Duodenal mucosa (tissue), 2 donors: ENCODE measurements around the gene HSPA9.

ENCODE experiments used
- H3K27ac ChIP-seq: one replicate; pipeline ENCODE4 v1.7.0; 2013; ENCODE audit warnings: low read depth, low read length
- H3K27me3 ChIP-seq, 2 donors: one replicate each; pipeline ENCODE4 v1.7.0; 2013; ENCODE audit warnings: low read length in 2 of 2, control low read depth in 1 of 2; ENCODE audit not compliant: insufficient read depth in 2 of 2, control insufficient read depth in 1 of 2
- H3K36me3 ChIP-seq, 2 donors: one replicate each; pipeline ENCODE4 v1.7.0; 2013; ENCODE audit warnings: low read length in 2 of 2, control low read depth in 1 of 2; ENCODE audit not compliant: insufficient read depth in 2 of 2, control insufficient read depth in 1 of 2
- H3K4me1 ChIP-seq, 2 donors: one replicate each; pipeline ENCODE4 v1.7.0; 2013; ENCODE audit warnings: low read length in 2 of 2, control low read depth in 1 of 2; ENCODE audit not compliant: insufficient read depth in 2 of 2, control insufficient read depth in 1 of 2
- H3K4me3 ChIP-seq, 2 donors: one replicate each; pipeline ENCODE4 v1.7.0; 2013; ENCODE audit warnings: low read length in 2 of 2, low read depth in 1 of 2
- H3K9ac ChIP-seq, 2 donors: one replicate each; pipeline ENCODE4 v1.7.0; 2013; ENCODE audit warnings: low read length in 2 of 2, low read depth in 1 of 2
- H3K9me3 ChIP-seq, 2 donors: one replicate each; pipeline ENCODE4 v1.7.0; 2013; ENCODE audit warnings: low read length in 2 of 2, control low read depth in 1 of 2; ENCODE audit not compliant: control insufficient read depth in 1 of 2

HSPA9 gene

DNA sequence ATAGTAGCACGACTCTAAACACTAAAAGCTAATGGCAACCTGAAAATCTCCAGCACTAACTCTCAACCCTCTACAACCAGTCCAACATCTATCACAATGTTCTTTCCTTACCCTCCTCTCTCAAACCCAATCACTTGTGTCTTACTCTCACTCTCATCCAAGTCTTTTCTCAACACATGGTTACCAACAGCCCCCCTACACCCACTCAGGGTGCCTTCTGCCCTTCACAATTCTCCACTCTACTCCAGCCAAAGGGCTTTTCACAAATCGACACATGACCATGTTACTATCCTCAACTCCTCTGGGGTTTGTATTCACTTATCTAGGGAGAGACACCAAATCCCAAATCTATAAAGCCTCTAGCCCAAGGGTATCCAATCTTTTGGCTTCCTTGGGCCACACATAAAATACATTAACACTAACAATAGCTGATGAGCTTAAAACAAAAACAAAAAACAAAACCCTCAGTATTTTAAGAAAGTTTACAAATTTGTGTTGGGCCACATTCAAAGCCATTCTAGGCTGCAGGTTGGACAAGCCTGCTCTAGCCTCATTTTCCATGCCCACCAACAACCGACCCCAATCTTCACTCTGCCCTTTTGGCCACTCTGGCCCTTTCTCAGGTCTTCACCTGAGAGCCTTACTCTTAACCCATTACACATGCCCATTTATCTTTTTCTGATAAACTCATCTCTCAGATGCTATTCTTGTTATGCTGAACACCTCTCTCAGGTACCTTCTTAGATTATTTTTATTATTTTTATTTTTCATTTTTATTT lies 11.7 kb downstream of the HSPA9 start:
- peaks cover 0 to 2% of the 10 kb centered on the region in 2 donors for H3K4me1 ChIP-seq
- H3K27ac ChIP-seq: no peak overlapping the region
- H3K9ac ChIP-seq: no peak overlapping the region
- H3K4me3 ChIP-seq: no peak overlapping the region
- no peaks in the 10 kb centered on the region for H3K27me3 ChIP-seq
- peaks cover 31 to 91% of the 10 kb centered on the region in 2 donors for H3K36me3 ChIP-seq
- no peaks in the 10 kb centered on the region for H3K9me3 ChIP-seq

GRCh38 chr5:138560971-138561370 lies 14.2 kb downstream of the HSPA9 start:
- H3K4me3 ChIP-seq: no peak overlapping the region
- H3K36me3 ChIP-seq: peaks cover 47 to 91% of the 10 kb centered on the region in 2 donors
- peaks cover 0 to 2% of the 10 kb centered on the region in 2 donors for H3K4me1 ChIP-seq
- H3K9ac ChIP-seq: no peak overlapping the region
- no peaks in the 10 kb centered on the region for H3K27me3 ChIP-seq
- H3K9me3 ChIP-seq: no peaks in the 10 kb centered on the region
- H3K27ac ChIP-seq: no peak overlapping the region

DNA sequence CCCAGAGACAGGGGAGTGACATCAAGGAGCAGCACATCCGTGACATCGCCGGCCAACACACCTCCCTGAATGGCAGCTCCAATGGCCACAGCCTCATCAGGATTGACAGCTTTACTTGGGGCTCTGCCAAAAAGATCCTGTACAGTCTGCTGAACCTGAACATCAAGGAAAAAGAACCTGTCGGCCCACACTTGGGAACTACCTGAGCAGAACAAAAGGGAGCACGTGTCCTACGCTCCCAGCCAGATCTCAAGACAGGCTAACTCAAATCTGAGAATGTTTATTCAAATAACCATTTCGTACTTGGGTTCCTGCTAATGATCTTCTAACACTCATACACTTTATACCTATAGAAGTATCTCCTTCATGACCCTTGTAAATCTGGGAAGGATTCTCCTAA lies 15.3 kb downstream of the HSPA9 start:
- Histone ChIP-seq H3K27me3 (no peaks in the 10 kb centered on the region), H3K9ac (no peak overlapping the region), H3K36me3 (peaks cover 47 to 91% of the 10 kb centered on the region in 2 donors), H3K4me3 (no peak overlapping the region), H3K27ac (no peak overlapping the region), H3K4me1 (no peaks in the 10 kb centered on the region), H3K9me3 (no peaks in the 10 kb centered on the region)

DNA sequence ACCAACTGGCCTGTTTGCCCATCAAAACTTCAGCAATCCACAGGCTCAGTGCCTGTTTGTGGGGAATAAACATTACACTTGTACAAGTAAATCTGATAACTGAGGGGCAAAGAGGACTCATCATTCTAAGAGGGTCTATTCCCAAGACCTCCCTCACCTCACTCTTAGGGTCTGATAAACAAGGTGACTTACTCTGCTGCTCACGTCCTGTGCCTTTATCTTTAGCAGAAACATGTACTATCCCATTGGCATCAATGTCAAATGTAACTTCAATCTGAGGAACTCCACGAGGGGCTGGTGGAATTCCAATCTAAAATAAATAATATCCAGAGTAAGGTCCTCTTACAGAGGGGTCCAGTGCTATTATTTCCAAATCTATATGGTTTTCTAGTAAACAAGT lies 17.5 kb downstream of the HSPA9 start:
- H3K36me3 ChIP-seq: peaks cover 44 to 82% of the 10 kb centered on the region in 2 donors
- no peaks in the 10 kb centered on the region for H3K27me3 ChIP-seq
- no peak overlapping the region for H3K9ac ChIP-seq
- no peaks in the 10 kb centered on the region for H3K9me3 ChIP-seq
- no peak overlapping the region for H3K27ac ChIP-seq
- no peak overlapping the region for H3K4me3 ChIP-seq
- no peaks in the 10 kb centered on the region for H3K4me1 ChIP-seq

- Histone ChIP-seq H3K4me3 (no peak overlapping the region), H3K36me3 (peaks cover 27 to 57% of the 10 kb centered on the region in 2 donors), H3K9me3 (no peaks in the 10 kb centered on the region), H3K27me3 (no peaks in the 10 kb centered on the region), H3K4me1 (no peaks in the 10 kb centered on the region), H3K27ac (no peak overlapping the region), H3K9ac (no peak overlapping the region)
Observed at GRCh38 chr5:138554143-138554542, 21.1 kb downstream of the HSPA9 start.

GRCh38 chr5:138553437-138554095 lies 21.6 kb downstream of the HSPA9 start:
- H3K27ac ChIP-seq: no peak overlapping the region
- no peaks in the 10 kb centered on the region for H3K27me3 ChIP-seq
- H3K9me3 ChIP-seq: no peaks in the 10 kb centered on the region
- peaks cover 25 to 52% of the 10 kb centered on the region in 2 donors for H3K36me3 ChIP-seq
- H3K9ac ChIP-seq: no peak overlapping the region
- H3K4me1 ChIP-seq: no peaks in the 10 kb centered on the region
- H3K4me3 ChIP-seq: no peak overlapping the region

- Histone ChIP-seq H3K4me1 (no peaks in the 10 kb centered on the region), H3K36me3 (peaks cover 17 to 42% of the 10 kb centered on the region in 2 donors), H3K27ac (no peak overlapping the region), H3K9me3 (no peaks in the 10 kb centered on the region), H3K9ac (no peak overlapping the region), H3K27me3 (no peaks in the 10 kb centered on the region), H3K4me3 (no peak overlapping the region)
Observed at GRCh38 chr5:138552657-138553056, 22.5 kb downstream of the HSPA9 start.

DNA sequence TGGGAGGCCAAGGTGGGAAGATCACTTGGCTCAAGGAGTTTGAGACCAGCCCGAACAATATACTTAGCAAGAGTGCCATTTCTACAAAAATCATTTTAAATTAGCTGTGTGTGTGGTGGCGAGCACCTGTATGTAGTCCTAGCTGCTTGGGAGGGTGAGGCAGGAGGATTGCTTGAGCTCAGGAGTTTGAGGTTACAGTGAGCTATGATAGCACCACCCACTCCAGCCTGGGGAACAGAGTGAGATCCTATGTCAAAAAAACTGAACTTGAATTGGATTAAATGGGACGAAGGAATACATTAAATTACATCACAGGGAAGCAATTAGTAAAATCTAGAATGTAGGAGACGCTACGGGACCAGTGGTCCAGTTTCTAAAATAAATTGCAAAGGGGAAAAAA lies 25.8 kb downstream of the HSPA9 start:
- Histone ChIP-seq H3K4me1 (peaks cover 10 to 11% of the 10 kb centered on the region in 2 donors), H3K27me3 (no peaks in the 10 kb centered on the region), H3K27ac (no peak overlapping the region)

GRCh38 chr5:138545919-138546562 lies 29.2 kb downstream of the HSPA9 start:
- Histone ChIP-seq H3K9me3 (no peaks in the 10 kb centered on the region), H3K36me3 (no peaks in the 10 kb centered on the region), H3K9ac (no peak overlapping the region), H3K4me3 (no peak overlapping the region), H3K27ac (no peak overlapping the region), H3K4me1 (peaks cover 22 to 26% of the 10 kb centered on the region in 2 donors), H3K27me3 (no peaks in the 10 kb centered on the region)

More for the DNA sequence above, 25.8 kb downstream of the HSPA9 start:
- no peak overlapping the region for H3K4me3 ChIP-seq
- no peak overlapping the region for H3K9ac ChIP-seq
- peaks cover 0 to 10% of the 10 kb centered on the region in 2 donors for H3K36me3 ChIP-seq
- H3K9me3 ChIP-seq: no peaks in the 10 kb centered on the region
